ENCODE measurements around the gene CSK. TPM values are rescaled to one million over a fixed set of nuclear protein-coding genes. Genes with fewer than 3 reads are reported as not detected.
A peak's percentile ranks its signal among the peaks of the same experiment; 100 is the strongest.

CSK gene
- polyA plus RNA-seq, 6 donors from 2014 or later, result 176 to 273 (median 216) TPM

- H3K9me3 Mint-ChIP-seq, result no peaks in the 10 kb centered on the region
- peak overlapping the region in 3 of 8 donors; percentile 22 to 65 (median 56) for H3K4me3 Mint-ChIP-seq
- ATAC-seq (ENCODE audit: low read depth in 2 of 2), result no peak
- peaks cover 39 to 51% (median 50%) of the 10 kb centered on the region in 3 donors for H3K4me1 Mint-ChIP-seq
- H3K27ac Mint-ChIP-seq, result peak overlapping the region in 1 of 6 donors; percentile 39
- no peaks in the 10 kb centered on the region for H3K36me3 Mint-ChIP-seq
- peaks cover 9 to 38% (median 20%) of the 10 kb centered on the region in 3 donors for H3K27me3 Mint-ChIP-seq
- DNase-seq, result no peak
Observed at GRCh38 chr15:74820056-74820455, 38.2 kb downstream of the CSK start.

GRCh38 chr15:74821091-74821789, 39.4 kb downstream of the CSK start:
- DNase-seq (peak; percentile 55), ATAC-seq (ENCODE audit: low read depth in 2 of 2) (peak; percentile 96)
- Mint-ChIP-seq H3K36me3 (no peaks in the 10 kb centered on the region), H3K4me1 (peaks cover 37 to 51% (median 50%) of the 10 kb centered on the region in 3 donors), H3K27ac (peak overlapping the region in 3 of 6 donors; percentile 60 to 83 (median 65)), H3K9me3 (no peaks in the 10 kb centered on the region), H3K27me3 (peaks cover 12 to 44% (median 29%) of the 10 kb centered on the region in 3 donors), H3K4me3 (peak overlapping the region in 7 of 8 donors; percentile 65 to 86 (median 81))

GRCh38 chr15:74821790-74822158, 39.9 kb downstream of the CSK start:
- H3K27ac Mint-ChIP-seq, result peak overlapping the region in 1 of 6 donors; percentile 15

GRCh38 chr15:74822233-74822632, 40.4 kb downstream of the CSK start:
- Mint-ChIP-seq H3K36me3 (no peaks in the 10 kb centered on the region), H3K4me3 (peak overlapping the region in 2 of 8 donors; percentile 15 to 29), H3K27ac (no peak overlapping the region), H3K27me3 (peaks cover 15 to 48% (median 39%) of the 10 kb centered on the region in 3 donors), H3K4me1 (peaks cover 37 to 55% (median 47%) of the 10 kb centered on the region in 3 donors), H3K9me3 (no peaks in the 10 kb centered on the region)
- DNase-seq, result no peak
- ATAC-seq (ENCODE audit: low read depth in 2 of 2), result no peak

More at GRCh38 chr15:74821790-74822158, 39.9 kb downstream of the CSK start:
- DNase-seq (no peak), ATAC-seq (ENCODE audit: low read depth in 2 of 2) (no peak)
- Mint-ChIP-seq H3K9me3 (no peaks in the 10 kb centered on the region), H3K36me3 (no peaks in the 10 kb centered on the region), H3K27me3 (peaks cover 15 to 48% (median 35%) of the 10 kb centered on the region in 3 donors), H3K4me1 (peaks cover 37 to 55% (median 50%) of the 10 kb centered on the region in 3 donors), H3K4me3 (peak overlapping the region in 4 of 8 donors; percentile 65 to 86 (median 76))

- H3K4me3 Mint-ChIP-seq, result no peak overlapping the region
- no peaks in the 10 kb centered on the region for H3K36me3 Mint-ChIP-seq
- H3K27ac Mint-ChIP-seq, result no peak overlapping the region
- peaks cover 37 to 51% (median 44%) of the 10 kb centered on the region in 3 donors for H3K4me1 Mint-ChIP-seq
- H3K27me3 Mint-ChIP-seq, result peaks cover 19 to 50% (median 49%) of the 10 kb centered on the region in 3 donors
- DNase-seq (no peak), ATAC-seq (ENCODE audit: low read depth in 2 of 2) (no peak)
- no peaks in the 10 kb centered on the region for H3K9me3 Mint-ChIP-seq
Observed at GRCh38 chr15:74823324-74823723, 41.4 kb downstream of the CSK start.

- no peak overlapping the region for H3K4me3 Mint-ChIP-seq
- no peaks in the 10 kb centered on the region for H3K9me3 Mint-ChIP-seq
- H3K27me3 Mint-ChIP-seq, result peaks cover 26 to 59% (median 52%) of the 10 kb centered on the region in 3 donors
- H3K36me3 Mint-ChIP-seq, result no peaks in the 10 kb centered on the region
- ATAC-seq (ENCODE audit: low read depth in 2 of 2) (no peak), DNase-seq (no peak)
- peaks cover 27 to 38% (median 32%) of the 10 kb centered on the region in 3 donors for H3K4me1 Mint-ChIP-seq
- no peak overlapping the region for H3K27ac Mint-ChIP-seq
Observed at GRCh38 chr15:74824976-74825375, 43.1 kb downstream of the CSK start.

GRCh38 chr15:74825866-74826265, 44.0 kb downstream of the CSK start:
- Mint-ChIP-seq H3K9me3 (no peaks in the 10 kb centered on the region), H3K27me3 (peaks cover 26 to 67% (median 61%) of the 10 kb centered on the region in 3 donors), H3K27ac (no peak overlapping the region), H3K4me3 (peak overlapping the region in 1 of 8 donors; percentile 53), H3K4me1 (peaks cover 18 to 29% (median 23%) of the 10 kb centered on the region in 3 donors), H3K36me3 (no peaks in the 10 kb centered on the region)
- DNase-seq (no peak), ATAC-seq (ENCODE audit: low read depth in 2 of 2) (no peak)

GRCh38 chr15:74826364-74826819, 44.5 kb downstream of the CSK start, which contains the start of gene CPLX3:
TSS of gene CPLX3 (plus strand) at chr15:74826627. CDS start at chr15:74826704, 77 bp downstream.
- H3K27ac Mint-ChIP-seq, result peak within 1 kb of the TSS in 1 of 6 donors; percentile 15
- peak; percentile 29 to 48 for ATAC-seq (ENCODE audit: low read depth in 2 of 2)
- peaks cover 24 to 67% (median 64%) of the 10 kb centered on the region in 3 donors for H3K27me3 Mint-ChIP-seq
- H3K9me3 Mint-ChIP-seq, result no peaks in the 10 kb centered on the region
- no peaks in the 10 kb centered on the region for H3K36me3 Mint-ChIP-seq
- peaks cover 13 to 24% (median 18%) of the 10 kb centered on the region in 3 donors for H3K4me1 Mint-ChIP-seq
- peak; percentile 37 for DNase-seq
- H3K4me3 Mint-ChIP-seq, result peak within 1 kb of the TSS in 4 of 8 donors; percentile 24 to 60 (median 43)

- H3K36me3 Mint-ChIP-seq, result no peaks in the 10 kb centered on the region
- H3K4me1 Mint-ChIP-seq, result peaks cover 8 to 19% (median 14%) of the 10 kb centered on the region in 3 donors
- H3K9me3 Mint-ChIP-seq, result no peaks in the 10 kb centered on the region
- peaks cover 22 to 67% (median 64%) of the 10 kb centered on the region in 3 donors for H3K27me3 Mint-ChIP-seq
- H3K4me3 Mint-ChIP-seq, result peak overlapping the region in 1 of 8 donors; percentile 57
- H3K27ac Mint-ChIP-seq, result no peak overlapping the region
- DNase-seq (no peak), ATAC-seq (ENCODE audit: low read depth in 2 of 2) (no peak)
Observed at GRCh38 chr15:74826921-74827320, 45.0 kb downstream of the CSK start.

- no peaks in the 10 kb centered on the region for H3K36me3 Mint-ChIP-seq
- no peak overlapping the region for H3K4me3 Mint-ChIP-seq
- H3K27ac Mint-ChIP-seq, result peak overlapping the region in 1 of 6 donors; percentile 15
- H3K4me1 Mint-ChIP-seq, result peaks cover under 1 to 14% (median 11%) of the 10 kb centered on the region in 3 donors
- H3K9me3 Mint-ChIP-seq, result no peaks in the 10 kb centered on the region
- ATAC-seq (ENCODE audit: low read depth in 2 of 2) (no peak), DNase-seq (no peak)
- H3K27me3 Mint-ChIP-seq, result peaks cover 22 to 67% (median 64%) of the 10 kb centered on the region in 3 donors
Observed at GRCh38 chr15:74827614-74828013, 45.7 kb downstream of the CSK start.

GRCh38 chr15:74828835-74829234, 47.0 kb downstream of the CSK start:
- H3K27ac Mint-ChIP-seq, result no peak overlapping the region
- H3K36me3 Mint-ChIP-seq, result no peaks in the 10 kb centered on the region
- peaks cover 22 to 61% (median 59%) of the 10 kb centered on the region in 3 donors for H3K27me3 Mint-ChIP-seq
- ATAC-seq (ENCODE audit: low read depth in 2 of 2) (no peak), DNase-seq (no peak)
- H3K4me3 Mint-ChIP-seq, result no peak overlapping the region
- no peaks in the 10 kb centered on the region for H3K9me3 Mint-ChIP-seq
- H3K4me1 Mint-ChIP-seq, result peaks cover 0 to 20% (median 15%) of the 10 kb centered on the region in 3 donors

GRCh38 chr15:74829486-74829885, 47.6 kb downstream of the CSK start:
- H3K9me3 Mint-ChIP-seq, result no peaks in the 10 kb centered on the region
- DNase-seq, result no peak
- no peaks in the 10 kb centered on the region for H3K36me3 Mint-ChIP-seq
- H3K27ac Mint-ChIP-seq, result no peak overlapping the region
- peaks cover 0 to 21% (median 15%) of the 10 kb centered on the region in 3 donors for H3K4me1 Mint-ChIP-seq
- no peak for ATAC-seq (ENCODE audit: low read depth in 2 of 2)
- no peak overlapping the region for H3K4me3 Mint-ChIP-seq
- H3K27me3 Mint-ChIP-seq, result peaks cover 22 to 55% (median 53%) of the 10 kb centered on the region in 3 donors

- no peak for DNase-seq
- peaks cover 3 to 26% (median 12%) of the 10 kb centered on the region in 3 donors for H3K4me1 Mint-ChIP-seq
- no peak overlapping the region for H3K4me3 Mint-ChIP-seq
- H3K27me3 Mint-ChIP-seq, result peaks cover 18 to 50% (median 48%) of the 10 kb centered on the region in 3 donors
- no peak for ATAC-seq (ENCODE audit: low read depth in 2 of 2)
- no peaks in the 10 kb centered on the region for H3K36me3 Mint-ChIP-seq
- H3K9me3 Mint-ChIP-seq, result no peaks in the 10 kb centered on the region
- no peak overlapping the region for H3K27ac Mint-ChIP-seq
Observed at GRCh38 chr15:74829991-74830390, 48.1 kb downstream of the CSK start.

GRCh38 chr15:74830868-74831267, 49.0 kb downstream of the CSK start:
- DNase-seq, result no peak
- H3K4me1 Mint-ChIP-seq, result peaks cover 7 to 32% (median 14%) of the 10 kb centered on the region in 3 donors

More at GRCh38 chr15:74830868-74831267, 49.0 kb downstream of the CSK start:
- no peak for ATAC-seq (ENCODE audit: low read depth in 2 of 2)
- H3K27me3 Mint-ChIP-seq, result peaks cover 15 to 43% (median 39%) of the 10 kb centered on the region in 3 donors
- H3K27ac Mint-ChIP-seq, result no peak overlapping the region
- H3K36me3 Mint-ChIP-seq, result no peaks in the 10 kb centered on the region
- no peaks in the 10 kb centered on the region for H3K9me3 Mint-ChIP-seq
- H3K4me3 Mint-ChIP-seq, result no peak overlapping the region

All from naive B cell (primary cell).